HepG2 (cell line): Measurements from ENCODE around the gene PTPRCAP.

Source experiments
- CTCF ChIP-seq: sonication (generic); formaldehyde crosslinking; IDR thresholded peaks from 2 replicates; pipeline ENCODE4 v1.5.0; 2020; ENCODE audit warnings: mild to moderate bottlenecking, missing genetic modification reagents, moderate library complexity
- POLR2A ChIP-seq, 2 experiments: IDR thresholded peaks; 2 replicates each; pipeline ENCODE4 v1.6.1; 2011; ENCODE audit warnings: low read depth in 2 of 2, low read length in 2 of 2, mild to moderate bottlenecking in 1 of 2, moderate library complexity in 1 of 2; ENCODE audit not compliant: insufficient read depth in 1 of 2
- ZNF274 ChIP-seq: sonication (generic); formaldehyde crosslinking; IDR thresholded peaks from 2 replicates; pipeline ENCODE4 v1.5.1; 2020; ENCODE audit warnings: mild to moderate bottlenecking, missing genetic modification reagents

GRCh38 chr11:67456068-67456705, 18.7 kb upstream of the PTPRCAP start:
- TF ChIP-seq ZNF274 (CRISPR knock-in tag) = no peak
- TF ChIP-seq POLR2A (IDR thresholded peaks at IDR 0.05; ENCODE audit: insufficient read depth in 1 of 2, low read depth in 2 of 2, low read length in 2 of 2) = no peak
- no peak for TF ChIP-seq CTCF
